H1 (cell line): ENCODE results near the gene ANKRD65.
"Not testable (repeated sequence)": the region's sequence is repeated elsewhere in the genome, so short reads cannot be mapped to it uniquely, and the experiment has no call there.

Experiments used
- FOSL1 ChIP-seq: IDR thresholded peaks from 2 replicates; pipeline ENCODE4 v1.6.1; 2011; ENCODE audit warnings: mild to moderate bottlenecking, low read depth, low read length, moderate library complexity; ENCODE audit not compliant: insufficient read depth
- POLR2A ChIP-seq, 2 experiments: IDR thresholded peaks; 1 replicate in 1 of 2; 2 replicates in 1 of 2; pipeline ENCODE4 v1.6.1; 2011; ENCODE audit warnings: low read depth in 2 of 2, low read length in 2 of 2, mild to moderate bottlenecking in 2 of 2; ENCODE audit errors: control extremely low read depth in 1 of 2
- TAF1 ChIP-seq: IDR thresholded peaks from 2 replicates; pipeline ENCODE4 v1.6.1; 2011; ENCODE audit warnings: mild to moderate bottlenecking, low read depth, low read length

DNA sequence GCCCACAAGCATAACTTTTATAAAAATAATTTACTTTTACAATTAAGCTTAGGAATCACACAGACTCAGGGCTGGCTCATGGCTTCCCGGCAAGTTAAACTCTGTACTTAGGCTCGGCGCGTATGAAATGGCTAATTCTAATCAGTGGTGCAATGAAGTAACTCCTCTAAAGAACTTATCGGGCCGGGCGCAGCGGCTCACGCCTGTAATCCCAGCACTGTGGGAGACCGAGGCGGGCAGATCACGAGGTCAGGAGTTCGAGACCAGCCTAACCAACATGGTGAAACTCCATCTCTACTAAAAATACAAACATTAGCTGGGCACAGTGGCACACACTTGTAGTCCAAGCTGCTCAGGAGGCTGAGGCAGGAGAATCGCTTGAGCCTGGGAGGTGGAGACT lies 51.0 kb downstream of the ANKRD65 start:
- TF ChIP-seq TAF1; POLR2A (IDR thresholded peaks at IDR 0.05; ENCODE audit: control extremely low read depth in 1 of 2, low read depth in 2 of 2, low read length in 2 of 2); FOSL1: not testable (repeated sequence)
